ENCODE measurements around the gene RIPPLY1. TPM values are rescaled to one million over a fixed set of nuclear protein-coding genes. Genes with fewer than 3 reads are reported as not detected.

Gene RIPPLY1, protein sequence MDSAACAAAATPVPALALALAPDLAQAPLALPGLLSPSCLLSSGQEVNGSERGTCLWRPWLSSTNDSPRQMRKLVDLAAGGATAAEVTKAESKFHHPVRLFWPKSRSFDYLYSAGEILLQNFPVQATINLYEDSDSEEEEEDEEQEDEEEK
- under 1 TPM in 1 of 4 donors, not detected in 3; 0.82 TPM for total RNA-seq

GRCh38 chrX:106903291-106903824, at the start of gene RIPPLY1:
Gene RIPPLY1, minus strand, starts transcription at chrX:106903341. Its CDS starts 54 bp downstream, at chrX:106903287.
- ATAC-seq (ENCODE audit: low FRiP score) (no peak), DNase-seq (ENCODE audit: low spot score) (no peak)
- no peak for TF ChIP-seq CTCF (IDR thresholded peaks at IDR 0.05)

DNA sequence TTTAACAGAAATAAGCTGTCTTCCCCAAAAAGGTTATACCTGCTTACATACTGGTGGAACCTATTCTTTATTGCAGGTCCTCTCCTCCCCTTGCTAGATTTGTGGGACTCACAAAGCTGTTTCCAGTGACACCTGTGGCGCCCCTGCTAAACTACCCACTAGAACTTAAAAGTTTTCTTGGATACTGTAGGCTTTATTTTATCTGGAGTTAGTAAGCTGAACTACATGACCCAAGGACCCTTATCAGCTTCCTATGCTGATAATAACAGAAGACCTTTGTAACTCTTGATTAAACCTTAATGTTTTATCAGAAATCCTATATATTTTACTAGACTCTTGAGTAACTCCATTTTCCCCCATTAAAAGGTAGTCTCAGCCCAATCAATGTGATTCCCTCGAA, 49.4 kb upstream of the RIPPLY1 start:
- no peak for TF ChIP-seq CTCF (IDR thresholded peaks at IDR 0.05)
- DNase-seq (ENCODE audit: low spot score) (no peak), ATAC-seq (ENCODE audit: low FRiP score) (no peak)

GRCh38 chrX:106952089-106952488, 48.9 kb upstream of the RIPPLY1 start:
- no peak for TF ChIP-seq CTCF (IDR thresholded peaks at IDR 0.05)
- ATAC-seq (ENCODE audit: low FRiP score) (no peak), DNase-seq (ENCODE audit: low spot score) (no peak)

DNA sequence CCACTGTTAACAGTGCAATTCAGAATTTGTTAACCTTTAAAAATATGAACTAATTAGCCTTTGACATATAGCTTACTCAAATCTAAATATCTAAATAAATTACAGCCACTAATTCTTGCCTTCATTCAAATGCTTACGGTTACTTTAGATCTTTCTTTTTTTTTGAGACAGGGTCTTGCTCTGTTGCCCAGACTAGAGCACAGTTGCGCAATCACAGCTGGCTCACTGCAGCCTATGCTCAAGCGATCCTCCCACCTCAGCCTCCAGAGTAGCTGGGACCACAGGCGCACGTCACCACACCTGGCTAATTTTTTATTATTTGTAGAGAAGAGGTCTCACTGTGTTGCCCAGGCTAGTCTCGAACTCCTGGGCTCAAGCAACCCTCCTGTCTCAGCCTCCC, 48.1 kb upstream of the RIPPLY1 start:
- no peak for TF ChIP-seq CTCF (IDR thresholded peaks at IDR 0.05)
- ATAC-seq (ENCODE audit: low FRiP score), result no peak
- DNase-seq (ENCODE audit: low spot score), result no peak

GRCh38 chrX:106950381-106950780, 47.2 kb upstream of the RIPPLY1 start:
- DNase-seq (ENCODE audit: low spot score) (no peak), ATAC-seq (ENCODE audit: low FRiP score) (no peak)
- TF ChIP-seq CTCF (IDR thresholded peaks at IDR 0.05), result no peak

DNA sequence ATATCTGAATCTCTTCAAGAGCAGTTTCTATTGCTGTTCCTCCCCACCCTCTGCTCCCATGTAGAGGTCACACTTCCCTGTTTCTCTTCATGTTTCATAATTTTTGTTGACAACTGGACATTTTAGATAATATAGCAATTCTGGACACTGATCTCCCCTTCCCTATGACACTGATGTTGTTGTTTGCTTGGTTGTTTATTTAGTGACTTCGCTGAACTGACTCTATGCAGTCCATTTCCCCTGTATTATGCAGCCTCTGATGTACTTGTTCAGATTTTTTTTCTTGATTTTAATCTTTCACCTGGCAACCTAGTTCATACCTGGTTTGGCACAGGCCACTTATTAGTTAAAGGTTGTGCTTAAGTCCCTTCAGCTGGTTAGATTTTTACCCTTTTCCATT, 46.2 kb upstream of the RIPPLY1 start:
- no peak for DNase-seq (ENCODE audit: low spot score)
- ATAC-seq (ENCODE audit: low FRiP score), result no peak
- TF ChIP-seq CTCF (IDR thresholded peaks at IDR 0.05), result no peak

DNA sequence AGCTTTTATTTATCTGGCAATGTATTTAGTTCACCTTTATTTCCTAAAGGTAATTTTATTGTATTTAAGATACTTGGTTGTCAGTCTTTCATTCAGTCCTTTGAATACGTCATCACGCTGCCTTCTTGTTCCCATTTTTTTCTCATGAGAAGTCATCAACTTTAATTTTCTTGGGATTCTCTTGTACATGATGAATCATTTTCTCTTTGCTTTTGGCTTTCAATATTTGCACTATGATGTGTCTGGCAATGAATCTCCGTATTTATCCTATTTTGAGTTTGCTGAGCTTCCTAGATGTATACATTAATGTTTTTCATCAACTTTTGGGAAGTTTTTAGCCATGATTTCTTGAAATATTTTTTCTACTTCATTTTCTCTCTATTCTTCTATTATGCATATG, 45.5 kb upstream of the RIPPLY1 start:
- no peak for DNase-seq (ENCODE audit: low spot score)
- TF ChIP-seq CTCF (IDR thresholded peaks at IDR 0.05), result no peak
- no peak for ATAC-seq (ENCODE audit: low FRiP score)

Data from omental fat pad (tissue), 4 donors.